Measurements from ENCODE around the gene CEBPZ.
"Not testable (repeated sequence)": the region's sequence is repeated elsewhere in the genome, so short reads cannot be mapped to it uniquely, and the experiment has no call there.

Gene CEBPZ, protein sequence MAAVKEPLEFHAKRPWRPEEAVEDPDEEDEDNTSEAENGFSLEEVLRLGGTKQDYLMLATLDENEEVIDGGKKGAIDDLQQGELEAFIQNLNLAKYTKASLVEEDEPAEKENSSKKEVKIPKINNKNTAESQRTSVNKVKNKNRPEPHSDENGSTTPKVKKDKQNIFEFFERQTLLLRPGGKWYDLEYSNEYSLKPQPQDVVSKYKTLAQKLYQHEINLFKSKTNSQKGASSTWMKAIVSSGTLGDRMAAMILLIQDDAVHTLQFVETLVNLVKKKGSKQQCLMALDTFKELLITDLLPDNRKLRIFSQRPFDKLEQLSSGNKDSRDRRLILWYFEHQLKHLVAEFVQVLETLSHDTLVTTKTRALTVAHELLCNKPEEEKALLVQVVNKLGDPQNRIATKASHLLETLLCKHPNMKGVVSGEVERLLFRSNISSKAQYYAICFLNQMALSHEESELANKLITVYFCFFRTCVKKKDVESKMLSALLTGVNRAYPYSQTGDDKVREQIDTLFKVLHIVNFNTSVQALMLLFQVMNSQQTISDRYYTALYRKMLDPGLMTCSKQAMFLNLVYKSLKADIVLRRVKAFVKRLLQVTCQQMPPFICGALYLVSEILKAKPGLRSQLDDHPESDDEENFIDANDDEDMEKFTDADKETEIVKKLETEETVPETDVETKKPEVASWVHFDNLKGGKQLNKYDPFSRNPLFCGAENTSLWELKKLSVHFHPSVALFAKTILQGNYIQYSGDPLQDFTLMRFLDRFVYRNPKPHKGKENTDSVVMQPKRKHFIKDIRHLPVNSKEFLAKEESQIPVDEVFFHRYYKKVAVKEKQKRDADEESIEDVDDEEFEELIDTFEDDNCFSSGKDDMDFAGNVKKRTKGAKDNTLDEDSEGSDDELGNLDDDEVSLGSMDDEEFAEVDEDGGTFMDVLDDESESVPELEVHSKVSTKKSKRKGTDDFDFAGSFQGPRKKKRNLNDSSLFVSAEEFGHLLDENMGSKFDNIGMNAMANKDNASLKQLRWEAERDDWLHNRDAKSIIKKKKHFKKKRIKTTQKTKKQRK

DNA sequence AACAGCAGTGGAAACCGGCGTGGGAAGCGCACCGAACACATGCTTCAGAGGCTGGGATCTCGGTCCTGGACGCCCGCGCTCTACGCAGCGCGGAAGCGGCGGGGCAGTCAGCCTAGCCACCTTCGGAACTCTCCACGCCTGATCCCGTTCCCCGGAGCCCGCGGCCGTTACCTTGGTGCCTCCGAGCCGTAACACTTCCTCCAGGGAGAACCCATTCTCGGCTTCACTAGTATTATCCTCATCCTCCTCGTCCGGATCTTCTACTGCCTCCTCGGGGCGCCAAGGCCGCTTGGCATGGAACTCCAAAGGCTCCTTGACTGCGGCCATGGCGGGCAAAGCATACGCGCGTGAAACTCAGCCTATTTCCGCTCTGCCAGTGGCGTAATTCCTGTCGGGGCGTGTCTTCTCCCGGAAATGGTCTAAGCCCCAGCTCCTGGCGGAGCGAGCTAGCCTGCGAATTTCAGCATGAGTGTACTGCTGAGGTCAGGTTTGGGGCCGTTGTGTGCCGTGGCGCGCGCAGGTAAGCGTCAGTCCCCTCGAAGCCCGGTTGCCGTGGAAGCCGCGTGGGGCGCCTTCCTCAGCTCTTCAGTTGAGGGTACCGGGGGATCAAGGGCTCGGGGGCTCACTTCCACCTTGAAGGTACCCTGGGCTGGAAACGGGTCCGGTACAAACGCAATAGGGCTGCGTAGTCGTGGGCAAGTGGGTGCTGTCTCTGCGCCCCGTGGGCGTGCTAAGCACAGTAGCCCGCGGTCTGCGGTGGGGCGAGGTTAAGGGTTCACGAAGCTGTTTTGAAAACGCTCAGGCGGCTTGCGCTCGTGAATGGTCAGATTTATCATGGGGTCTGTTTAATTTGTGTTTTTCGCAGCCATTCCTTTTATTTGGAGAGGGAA, at the start of gene CEBPZ, which contains the start of gene NDUFAF7:
Gene CEBPZ (minus strand): TSS at position 356 of the 890 bp plus-strand sequence. CDS start 29 bp downstream, at position 327.
Gene NDUFAF7 (plus strand): TSS at position 418 of the 890 bp plus-strand sequence. CDS start 48 bp downstream, at position 466.
- DNase-seq (ENCODE audit: low read depth in 3 of 3) = peak; percentile 81 to 91 (median 84)

GRCh38 chr2:37276291-37276690, 44.9 kb upstream of the CEBPZ start:
- no peak for DNase-seq (ENCODE audit: low read depth in 3 of 3)

DNA sequence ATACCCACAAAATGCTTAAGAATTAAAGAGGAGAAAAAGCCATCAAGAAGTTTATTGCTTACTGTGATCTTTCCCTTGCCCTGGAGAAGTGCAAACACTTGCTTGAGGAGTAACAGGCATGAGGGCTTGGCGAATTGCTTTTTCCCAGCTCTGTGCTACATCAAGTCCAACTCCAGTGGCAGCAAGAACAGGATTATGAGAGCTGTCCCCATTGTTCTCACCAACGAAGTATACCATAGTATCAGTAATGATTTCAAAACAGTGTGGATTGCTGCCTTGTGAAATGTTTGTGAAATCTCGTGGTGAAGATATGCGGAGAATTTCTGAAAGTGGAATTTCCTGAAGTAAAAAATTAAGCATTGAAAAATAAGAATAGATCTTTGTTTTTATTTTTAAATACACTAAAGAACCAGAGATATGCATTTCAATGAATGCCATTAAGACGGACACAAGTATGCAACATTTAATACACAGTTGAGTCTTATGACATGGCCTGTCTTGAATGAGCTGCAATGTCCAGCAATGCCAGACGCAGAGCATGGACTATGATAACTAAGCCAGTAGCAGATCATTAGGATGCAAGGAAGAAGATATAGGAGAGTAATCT, 43.1 kb upstream of the CEBPZ start:
- no peak for DNase-seq (ENCODE audit: low read depth in 3 of 3)

DNA sequence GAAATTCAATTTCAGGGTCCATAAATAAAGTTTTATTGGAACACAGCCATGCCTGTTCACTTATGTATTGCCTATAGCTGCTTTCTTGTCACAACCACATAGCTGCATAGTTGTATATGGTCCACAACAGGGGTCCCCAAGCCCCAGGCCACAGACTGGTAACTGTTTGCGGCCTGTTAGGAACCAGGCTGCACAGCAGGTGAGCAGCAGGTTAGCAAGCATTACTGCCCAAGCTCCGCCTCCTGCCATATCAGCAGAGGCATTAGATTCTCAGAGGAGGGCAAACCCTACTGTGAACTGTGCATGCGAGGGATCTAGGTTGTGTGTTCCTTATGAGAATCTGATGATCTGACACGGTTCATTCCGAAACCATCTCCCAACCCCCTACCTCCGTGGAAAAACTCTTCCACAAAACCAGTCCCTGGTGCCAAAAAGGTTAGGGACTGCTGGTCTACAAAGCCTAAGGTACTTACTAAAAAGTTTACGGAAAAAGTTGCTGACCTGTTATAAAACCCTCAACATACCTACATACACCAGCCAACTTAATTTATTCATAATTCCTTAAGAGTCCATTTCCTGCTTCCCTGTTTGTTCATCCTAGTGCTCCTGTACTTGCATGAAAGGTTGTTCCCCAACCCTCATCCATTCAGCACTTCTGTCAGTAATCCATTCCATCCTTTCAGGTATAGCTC, 40.1 kb upstream of the CEBPZ start:
- no peak for DNase-seq (ENCODE audit: low read depth in 3 of 3)

GRCh38 chr2:37268111-37268510, 36.7 kb upstream of the CEBPZ start:
- no peak for DNase-seq (ENCODE audit: low read depth in 3 of 3)

- DNase-seq (ENCODE audit: low read depth in 3 of 3) = no peak
These were observed 36.3 kb upstream of the CEBPZ start for GRCh38 chr2:37267685-37268084.

DNA sequence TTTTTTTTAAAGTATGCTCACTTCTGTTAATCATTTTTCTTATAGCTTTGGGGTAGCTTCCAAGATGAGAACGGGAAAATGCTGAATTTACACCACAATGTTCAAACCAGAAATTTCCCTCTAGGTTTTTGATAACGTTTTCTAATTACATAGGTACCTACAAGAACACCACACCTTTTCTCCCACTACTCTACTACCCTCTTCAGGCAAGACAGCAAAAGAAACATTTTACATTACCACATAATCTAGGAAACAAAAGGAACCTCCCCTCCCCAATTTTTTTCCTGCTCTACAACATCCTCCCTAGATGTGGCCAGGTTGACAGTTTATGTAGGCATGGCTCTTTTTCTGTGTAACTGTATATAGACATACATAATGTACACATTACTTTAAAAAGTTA, 32.4 kb upstream of the CEBPZ start:
- no peak for DNase-seq (ENCODE audit: low read depth in 3 of 3)

GRCh38 chr2:37262522-37262921, 31.1 kb upstream of the CEBPZ start:
- DNase-seq (ENCODE audit: low read depth in 3 of 3) = no peak

GRCh38 chr2:37250869-37251740, 19.7 kb upstream of the CEBPZ start:
- no peak for DNase-seq (ENCODE audit: low read depth in 3 of 3)

DNA sequence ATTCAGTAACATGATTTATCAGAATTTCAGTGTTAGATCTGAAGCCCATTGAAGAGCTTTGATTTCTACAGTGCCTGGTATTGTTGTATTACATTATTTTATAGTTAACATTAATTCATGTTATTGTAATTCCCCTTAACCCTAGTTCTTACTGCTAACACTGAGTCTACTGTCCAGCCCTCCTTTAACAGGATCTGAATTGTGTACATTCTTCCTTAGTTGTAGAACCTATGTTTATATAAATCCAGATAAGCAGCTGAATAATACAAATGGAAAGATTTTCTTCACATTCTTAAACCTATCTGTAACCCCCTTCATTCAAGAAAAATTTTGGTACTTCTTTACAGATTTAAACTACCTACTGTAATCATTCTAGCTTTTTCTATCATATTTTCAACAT, 14.8 kb upstream of the CEBPZ start:
- DNase-seq (ENCODE audit: low read depth in 3 of 3) = no peak

GRCh38 chr2:37244755-37245154, 13.4 kb upstream of the CEBPZ start:
- DNase-seq (ENCODE audit: low read depth in 3 of 3) = no peak

DNA sequence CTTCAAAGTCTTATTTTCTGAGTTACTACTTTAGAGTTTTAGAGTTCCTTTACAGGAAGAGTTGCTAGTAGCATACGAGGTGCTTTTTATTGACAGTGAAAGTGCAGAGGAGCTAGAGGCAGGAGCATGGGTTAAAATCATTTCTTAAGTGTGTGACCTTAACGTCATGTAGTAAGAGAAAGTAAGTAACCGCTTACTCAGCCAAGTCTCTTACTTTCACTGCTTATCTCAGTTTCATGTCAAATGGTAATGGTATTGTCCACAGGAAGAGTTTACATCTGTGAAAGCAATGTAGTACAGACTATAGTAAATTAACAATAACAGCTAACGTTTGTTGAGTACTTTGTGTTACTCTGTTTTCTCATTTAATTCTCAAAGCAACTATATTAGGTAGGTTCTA, 12.6 kb upstream of the CEBPZ start:
- no peak for DNase-seq (ENCODE audit: low read depth in 3 of 3)

- no peak for DNase-seq (ENCODE audit: low read depth in 3 of 3)
These were observed 12.0 kb upstream of the CEBPZ start for GRCh38 chr2:37243435-37243834.

DNA sequence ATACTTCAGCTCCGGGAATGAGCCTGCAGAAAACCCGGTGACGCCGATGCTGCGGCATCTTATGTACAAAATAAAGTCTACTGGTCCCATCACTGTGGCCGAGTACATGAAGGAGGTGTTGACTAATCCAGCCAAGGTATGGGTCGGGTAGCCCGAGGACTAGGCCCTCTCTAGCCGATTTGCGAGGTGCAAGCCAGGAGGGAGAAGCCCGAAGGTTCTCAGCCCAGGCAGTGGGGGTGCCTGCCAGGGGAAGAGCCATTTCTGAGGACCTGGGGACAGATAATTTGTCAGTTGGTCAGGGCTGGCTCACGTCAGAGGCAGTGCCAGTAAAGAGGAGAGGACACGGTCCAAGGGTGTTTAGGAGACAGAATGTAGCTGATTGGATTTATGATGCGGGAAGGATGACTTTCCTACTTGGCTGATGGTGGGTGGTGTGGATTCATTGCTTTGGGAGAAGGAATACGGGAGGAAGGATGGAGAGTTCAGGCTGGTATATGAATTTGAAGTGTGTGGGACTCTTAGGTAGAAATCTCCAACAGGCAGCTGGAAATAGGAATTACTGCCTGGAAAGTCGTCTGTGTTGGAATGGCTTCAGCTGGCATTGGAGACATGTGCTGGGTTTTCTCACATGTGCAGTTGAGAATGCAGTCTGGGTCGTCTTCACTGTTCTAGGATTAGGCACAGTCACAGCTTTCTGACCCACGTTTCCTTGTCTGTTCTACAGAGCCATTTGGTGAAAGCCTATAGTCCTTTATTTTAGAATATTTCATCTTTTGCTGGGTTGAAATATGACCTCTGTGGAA, 936 bp upstream of the CEBPZ start:
- no peak for DNase-seq (ENCODE audit: low read depth in 3 of 3)

- no peak for DNase-seq (ENCODE audit: low read depth in 3 of 3)
These were observed 815 bp downstream of the CEBPZ start for GRCh38 chr2:37230581-37230980.

DNA sequence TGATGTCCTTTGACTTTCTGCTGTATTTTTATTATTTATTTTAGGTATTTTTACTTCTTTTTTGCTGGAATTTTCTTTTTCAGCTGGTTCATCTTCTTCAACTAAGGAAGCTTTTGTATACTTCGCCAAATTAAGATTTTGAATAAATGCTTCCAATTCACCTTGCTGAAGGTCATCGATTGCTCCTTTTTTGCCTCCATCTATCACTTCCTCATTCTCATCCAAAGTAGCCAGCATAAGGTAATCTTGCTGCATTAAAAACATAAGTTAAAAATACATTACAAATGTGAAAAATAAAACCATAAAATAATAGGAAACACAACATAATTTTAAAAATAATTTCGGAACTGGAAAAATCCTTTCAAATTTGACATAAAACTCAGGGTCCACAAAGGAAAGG, 2.6 kb downstream of the CEBPZ start:
- DNase-seq (ENCODE audit: low read depth in 3 of 3) = no peak

DNA sequence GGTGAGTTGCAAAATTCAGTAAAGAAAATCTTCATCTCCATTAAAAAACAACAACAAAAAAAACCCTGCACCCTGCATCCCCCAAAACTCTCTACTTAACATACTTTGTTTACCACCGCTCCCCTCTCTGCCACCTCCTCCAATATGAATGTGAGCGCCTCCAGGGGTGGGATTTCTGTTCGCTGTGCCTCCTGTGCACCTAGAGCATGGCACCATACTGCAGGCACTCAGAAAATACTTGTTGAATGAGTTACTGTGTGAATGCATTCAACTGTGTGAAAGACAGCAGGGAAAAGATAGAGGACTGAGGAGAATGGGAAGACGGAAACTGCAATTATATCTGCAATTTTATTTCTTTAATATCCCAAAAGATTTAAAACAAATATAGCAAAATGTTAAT, 4.5 kb downstream of the CEBPZ start:
- no peak for DNase-seq (ENCODE audit: low read depth in 3 of 3)

GRCh38 chr2:37225129-37225528, 6.3 kb downstream of the CEBPZ start:
- DNase-seq (ENCODE audit: low read depth in 3 of 3) = not testable (repeated sequence)
